ENCODE measurements around the gene PAK5. TPM values are rescaled to one million over a fixed set of nuclear protein-coding genes. Genes with fewer than 3 reads are reported as not detected.

The PAK5 gene
- total and polyA plus RNA-seq, 2 donors from 2014 or later, result 0.13 to 0.22 TPM

GRCh38 chr20:9507544-9508239 is 331.2 kb downstream of the PAK5 start:
- Histone ChIP-seq H3K9ac (ENCODE audit: low read length in 3 of 3) (no peak overlapping the region), H3K9me3 (ENCODE audit: control insufficient read depth in 2 of 3, insufficient read depth in 1 of 3, low read length in 3 of 3) (no peaks in the 10 kb centered on the region), H3K36me3 (ENCODE audit: control insufficient read depth in 2 of 3, insufficient read depth in 3 of 3, low read length in 3 of 3) (no peaks in the 10 kb centered on the region), H3K4me3 (ENCODE audit: low read length in 3 of 3) (no peak overlapping the region), H3K27me3 (ENCODE audit: control insufficient read depth, insufficient read depth, low read length) (peaks cover 48% of the 10 kb centered on the region), H3K27ac (ENCODE audit: low read depth in 2 of 2, low read length in 2 of 2) (no peak overlapping the region), H3K4me1 (ENCODE audit: control insufficient read depth in 2 of 3, insufficient read depth in 2 of 3, low read depth in 1 of 3, low read length in 3 of 3) (peaks cover 0 to 2% (median 0%) of the 10 kb centered on the region in 3 donors)
- no peak for TF ChIP-seq CTCF (IDR thresholded peaks at IDR 0.05; ENCODE audit: borderline replicate concordance, extremely low read depth, insufficient read depth)
- peak in 1 of 5 donors; percentile 24 for DNase-seq
- intact Hi-C loops (cut with DNase I), result no loop called here
- FAIRE-seq, result no peak

- no peak overlapping the region for H3K9ac ChIP-seq (ENCODE audit: low read length in 3 of 3)
- H3K36me3 ChIP-seq (ENCODE audit: control insufficient read depth in 2 of 3, insufficient read depth in 3 of 3, low read length in 3 of 3), result no peaks in the 10 kb centered on the region
- no peaks in the 10 kb centered on the region for H3K9me3 ChIP-seq (ENCODE audit: control insufficient read depth in 2 of 3, insufficient read depth in 1 of 3, low read length in 3 of 3)
- DNase-seq, result peak in 4 of 5 donors; percentile 55 to 65 (median 60)
- peaks cover 0 to 2% (median 0%) of the 10 kb centered on the region in 3 donors for H3K4me1 ChIP-seq (ENCODE audit: control insufficient read depth in 2 of 3, insufficient read depth in 2 of 3, low read depth in 1 of 3, low read length in 3 of 3)
- intact Hi-C loops (cut with DNase I), result no loop called here
- H3K27ac ChIP-seq (ENCODE audit: low read depth in 2 of 2, low read length in 2 of 2), result no peak overlapping the region
- H3K27me3 ChIP-seq (ENCODE audit: control insufficient read depth, insufficient read depth, low read length), result peaks cover 41% of the 10 kb centered on the region
- no peak overlapping the region for H3K4me3 ChIP-seq (ENCODE audit: low read length in 3 of 3)
- no peak for FAIRE-seq
- TF ChIP-seq CTCF (IDR thresholded peaks at IDR 0.05; ENCODE audit: borderline replicate concordance, extremely low read depth, insufficient read depth), result no peak
Observed at GRCh38 chr20:9506964-9507369, 331.9 kb downstream of the PAK5 start.

- Histone ChIP-seq H3K36me3 (ENCODE audit: control insufficient read depth in 2 of 3, insufficient read depth in 3 of 3, low read length in 3 of 3) (no peaks in the 10 kb centered on the region), H3K27me3 (ENCODE audit: control insufficient read depth, insufficient read depth, low read length) (peaks cover 35% of the 10 kb centered on the region), H3K27ac (ENCODE audit: low read depth in 2 of 2, low read length in 2 of 2) (no peak overlapping the region), H3K9me3 (ENCODE audit: control insufficient read depth in 2 of 3, insufficient read depth in 1 of 3, low read length in 3 of 3) (no peaks in the 10 kb centered on the region), H3K4me1 (ENCODE audit: control insufficient read depth in 2 of 3, insufficient read depth in 2 of 3, low read depth in 1 of 3, low read length in 3 of 3) (peaks cover 0 to 2% (median 0%) of the 10 kb centered on the region in 3 donors), H3K4me3 (ENCODE audit: low read length in 3 of 3) (no peak overlapping the region), H3K9ac (ENCODE audit: low read length in 3 of 3) (no peak overlapping the region)
- FAIRE-seq, result no peak
- no peak for TF ChIP-seq CTCF (IDR thresholded peaks at IDR 0.05; ENCODE audit: borderline replicate concordance, extremely low read depth, insufficient read depth)
- peak in 2 of 5 donors; percentile 18 to 45 for DNase-seq
- intact Hi-C loops (cut with DNase I), result no loop called here
Observed at GRCh38 chr20:9506280-9506821, 332.5 kb downstream of the PAK5 start.

Measured in kidney (tissue), 14 donors.